ENCODE results near the gene OR10K1. TPM values are rescaled to one million over a fixed set of nuclear protein-coding genes. Genes with fewer than 3 reads are reported as not detected.

Gene OR10K1
- total and polyA plus RNA-seq, 9 of the 15 experiments (the other 6 are each of a cell fraction or from before 2014, with no cell fraction given): not detected

DNA sequence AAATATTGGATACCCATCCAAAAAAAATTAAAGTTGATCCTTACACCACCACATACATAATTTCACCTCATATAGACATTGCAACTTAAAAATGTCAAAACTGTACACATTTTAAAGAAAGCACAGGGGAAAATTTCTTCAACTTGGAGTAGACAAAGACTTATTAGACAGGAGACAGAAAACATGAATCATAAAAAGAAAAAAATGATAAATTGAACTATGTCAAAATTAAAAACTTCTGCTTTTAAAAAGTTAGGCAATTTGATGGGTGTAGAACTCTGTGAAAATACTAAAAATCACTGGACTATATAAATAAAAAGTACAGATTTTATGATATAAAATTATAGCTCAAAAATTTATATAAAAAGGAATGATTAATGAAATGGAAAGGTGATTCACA is 4.4 kb upstream of the OR10K1 start:
- no peak for ATAC-seq
- H3K27me3 ChIP-seq (ENCODE audit: control insufficient read depth in 2 of 2, insufficient read depth in 2 of 2, low read length in 2 of 2): no peaks in the 10 kb centered on the region
- CTCF ChIA-PET (ENCODE audit: low intra/inter-chr PET ratio): no interaction called here
- in situ Hi-C loops (cut with MboI) (no loop called here), intact Hi-C loops (cut with micrococcal nuclease) (no loop called here)
- H3K36me3 ChIP-seq (ENCODE audit: control insufficient read depth, insufficient read depth, low read length): no peaks in the 10 kb centered on the region
- POLR2A ChIA-PET: no interaction called here
- no peak overlapping the region for H3K27ac ChIP-seq (ENCODE audit: extremely low read depth, low read depth, low read length)
- no peak overlapping the region for H3K4me2 ChIP-seq (ENCODE audit: insufficient read depth, low read length)
- H3K9me1 ChIP-seq (ENCODE audit: control insufficient read depth, insufficient read depth, low read length): no peaks in the 10 kb centered on the region
- no peaks in the 10 kb centered on the region for H3K9me3 ChIP-seq (replicated peaks; ENCODE audit: control insufficient read depth, insufficient read depth, low read depth, low read length)
- no peak overlapping the region for H3K4me3 ChIP-seq
- no peaks in the 10 kb centered on the region for H4K20me1 ChIP-seq (replicated peaks; ENCODE audit: control insufficient read depth, insufficient read depth, low read length)
- TF ChIP-seq ZNF140 (CRISPR knock-in tag; IDR thresholded peaks at IDR 0.05) (no peak), PTTG1 (tag; IDR thresholded peaks at IDR 0.05; ENCODE audit: low read depth) (no peak), ESRRA (IDR thresholded peaks at IDR 0.05; ENCODE audit: borderline replicate concordance, low read depth) (no peak), ZZZ3 (IDR thresholded peaks at IDR 0.05) (no peak), DIDO1 (tag; IDR thresholded peaks at IDR 0.05; ENCODE audit: low read depth) (no peak), SIRT6 (IDR thresholded peaks at IDR 0.05; ENCODE audit: low read depth, low read length) (no peak), ZNF146 (CRISPR knock-in tag; IDR thresholded peaks at IDR 0.05; ENCODE audit: unreplicated experiment) (no peak), HMG20B (CRISPR knock-in tag; IDR thresholded peaks at IDR 0.05) (no peak), TCFL5 (CRISPR knock-in tag; conservative IDR thresholded peaks at IDR 0.05) (no peak), MTA2 (IDR thresholded peaks at IDR 0.05; ENCODE audit: low read depth) (no peak), FOXP1 (CRISPR knock-in tag; IDR thresholded peaks at IDR 0.05) (no peak), NFYB (IDR thresholded peaks at IDR 0.05; ENCODE audit: extremely low read depth, insufficient read length) (no peak)
- TF ChIP-seq, protein P1, sequence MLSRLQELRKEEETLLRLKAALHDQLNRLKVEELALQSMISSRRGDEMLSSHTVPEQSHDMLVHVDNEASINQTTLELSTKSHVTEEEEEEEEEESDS (CRISPR knock-in tag; IDR thresholded peaks at IDR 0.05): no peak
- TF ChIP-seq, protein P2, sequence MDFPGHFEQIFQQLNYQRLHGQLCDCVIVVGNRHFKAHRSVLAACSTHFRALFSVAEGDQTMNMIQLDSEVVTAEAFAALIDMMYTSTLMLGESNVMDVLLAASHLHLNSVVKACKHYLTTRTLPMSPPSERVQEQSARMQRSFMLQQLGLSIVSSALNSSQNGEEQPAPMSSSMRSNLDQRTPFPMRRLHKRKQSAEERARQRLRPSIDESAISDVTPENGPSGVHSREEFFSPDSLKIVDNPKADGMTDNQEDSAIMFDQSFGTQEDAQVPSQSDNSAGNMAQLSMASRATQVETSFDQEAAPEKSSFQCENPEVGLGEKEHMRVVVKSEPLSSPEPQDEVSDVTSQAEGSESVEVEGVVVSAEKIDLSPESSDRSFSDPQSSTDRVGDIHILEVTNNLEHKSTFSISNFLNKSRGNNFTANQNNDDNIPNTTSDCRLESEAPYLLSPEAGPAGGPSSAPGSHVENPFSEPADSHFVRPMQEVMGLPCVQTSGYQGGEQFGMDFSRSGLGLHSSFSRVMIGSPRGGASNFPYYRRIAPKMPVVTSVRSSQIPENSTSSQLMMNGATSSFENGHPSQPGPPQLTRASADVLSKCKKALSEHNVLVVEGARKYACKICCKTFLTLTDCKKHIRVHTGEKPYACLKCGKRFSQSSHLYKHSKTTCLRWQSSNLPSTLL (IDR thresholded peaks at IDR 0.05): no peak
- no peak for FAIRE-seq
- H3K79me2 ChIP-seq (ENCODE audit: control insufficient read depth, insufficient read depth, low read length): no peaks in the 10 kb centered on the region
- no peaks in the 10 kb centered on the region for H3K4me1 ChIP-seq (replicated peaks in 1 of 2; ENCODE audit: control insufficient read depth in 2 of 2, insufficient read depth in 2 of 2, low read length in 2 of 2)
- no peak overlapping the region for H3K9ac ChIP-seq (ENCODE audit: insufficient read depth in 1 of 2, low read depth in 2 of 2, low read length in 2 of 2)
- BruUV-seq (replicated peaks): no TSS peak
- no peak for DNase-seq (ENCODE audit: extremely low read depth in 1 of 4, low spot score in 3 of 4)
- H2AFZ ChIP-seq (ENCODE audit: low read depth, low read length): no peak overlapping the region

Data from K562 (cell line).